Suppressor macrophage treated with lipopolysaccharide for 1 hour (primary cell): ENCODE results near the gene MRAP.
"Not testable (repeated sequence)": the region's sequence is repeated elsewhere in the genome, so short reads cannot be mapped to it uniquely, and the experiment has no call there.

Experiments
- DNase-seq, 3 donors: peaks; one replicate each; pipeline ENCODE4 v3.0.0-alpha.2; 2020 to 2022

The MRAP gene

GRCh38 chr21:32298658-32299081 is at the start of gene MRAP:
Gene MRAP (plus strand): TSS chr21:32298855. CDS start chr21:32298972, 117 bp downstream.
- no peak for DNase-seq

- no peak for DNase-seq
Observed at GRCh38 chr21:32249511-32250280, 49.0 kb upstream of the MRAP start.

GRCh38 chr21:32252136-32252535 is 46.5 kb upstream of the MRAP start:
- no peak for DNase-seq

GRCh38 chr21:32253215-32253641 is 45.4 kb upstream of the MRAP start:
- no peak for DNase-seq

- DNase-seq: no peak
Observed at GRCh38 chr21:32256251-32256650, 42.4 kb upstream of the MRAP start.

GRCh38 chr21:32256873-32257620 is 41.6 kb upstream of the MRAP start:
- no peak for DNase-seq

GRCh38 chr21:32257962-32258785 is 40.5 kb upstream of the MRAP start:
- peak; percentile 69 to 73 (median 69) for DNase-seq

GRCh38 chr21:32258786-32259048 is 39.9 kb upstream of the MRAP start:
- not testable (repeated sequence) for DNase-seq

GRCh38 chr21:32260130-32260529 is 38.5 kb upstream of the MRAP start:
- no peak for DNase-seq

GRCh38 chr21:32261929-32262328 is 36.7 kb upstream of the MRAP start:
- no peak for DNase-seq

- DNase-seq: not testable (repeated sequence)
Observed at GRCh38 chr21:32265321-32265720, 33.3 kb upstream of the MRAP start.

GRCh38 chr21:32270748-32271147 is 27.9 kb upstream of the MRAP start:
- no peak for DNase-seq

GRCh38 chr21:32276671-32277070 is 22.0 kb upstream of the MRAP start:
- no peak for DNase-seq

- DNase-seq: peak; percentile 18 to 28 (median 24)
Observed at GRCh38 chr21:32278103-32278502, 20.6 kb upstream of the MRAP start.

GRCh38 chr21:32278518-32279376 is 19.9 kb upstream of the MRAP start, which contains the start of gene MIS18A:
Gene MIS18A (minus strand): TSS chr21:32279049. CDS start chr21:32279014, 35 bp downstream.
- DNase-seq: peak; percentile 98 to 100 (median 100)

- DNase-seq: no peak
Observed at GRCh38 chr21:32279377-32279680, 19.3 kb upstream of the MRAP start.

- DNase-seq: no peak
Observed at GRCh38 chr21:32281531-32281930, 17.1 kb upstream of the MRAP start.

- DNase-seq: peak in 1 of 3 donors; percentile 11
Observed at GRCh38 chr21:32282992-32283391, 15.7 kb upstream of the MRAP start.

GRCh38 chr21:32285476-32285875 is 13.2 kb upstream of the MRAP start:
- no peak for DNase-seq

- DNase-seq: no peak
Observed at GRCh38 chr21:32297449-32297848, 1.2 kb upstream of the MRAP start.

GRCh38 chr21:32298148-32298559 is 501 bp upstream of the MRAP start:
- no peak for DNase-seq

- no peak for DNase-seq
Observed at GRCh38 chr21:32299695-32300094, 1.0 kb downstream of the MRAP start.
